PC-9 (cell line): ENCODE measurements around the gene ARL11. TPM values are rescaled to one million over a fixed set of nuclear protein-coding genes. Genes with fewer than 3 reads are reported as not detected.
"Not testable (repeated sequence)": the region's sequence is repeated elsewhere in the genome, so short reads cannot be mapped to it uniquely, and the experiment has no call there.

Experiments
- BruUV-seq: library from RNA; stranded (reverse); fragments of 400-500 nt; replicated peaks from 2 replicates; lab custom pipeline; 2021; lab: Mats Ljungman, UMichigan
- CTCF ChIA-PET: fragments of 300-600 bp; sonication (Branson Sonifier 250); formaldehyde crosslinking; loops from one replicate; lab custom pipeline; 2022; ENCODE audit warnings: antibody characterized with exemption; lab: Charles Lee
- POLR2A ChIA-PET: fragments of 300-600 bp; sonication (Branson Sonifier 250); formaldehyde crosslinking; loops from one replicate; lab custom pipeline; 2022; ENCODE audit warnings: antibody characterized with exemption; ENCODE audit not compliant: unreplicated experiment; lab: Charles Lee
- DNase-seq, 2 experiments: peaks; one replicate each; pipeline versions ENCODE4 v3.0.0 to v3.0.0-alpha.2; 2015 to 2022; ENCODE audit warnings: mixed read lengths in 1 of 2
- H2AFZ ChIP-seq: fragments of 200-600 bp; sonication (generic); 2 replicates; pipeline ENCODE4 v1.8.1; 2017; ENCODE audit warnings: antibody characterized with exemption
- H3F3A ChIP-seq: fragments of 200-600 bp; sonication (generic); 2 replicates; pipeline ENCODE4 v1.8.1; 2017; ENCODE audit warnings: antibody characterized with exemption, mild to moderate bottlenecking, low read depth; ENCODE audit not compliant: insufficient read depth
- H3K27ac ChIP-seq: fragments of 200-600 bp; sonication (generic); 2 replicates; pipeline ENCODE4 v1.6.1; 2016; ENCODE audit warnings: mixed run types
- H3K27me3 ChIP-seq: fragments of 200-600 bp; sonication (generic); 2 replicates; pipeline ENCODE4 v1.6.1; 2016; ENCODE audit warnings: low read depth, mixed run types; ENCODE audit not compliant: insufficient read depth
- H3K36me3 ChIP-seq: fragments of 200-600 bp; sonication (generic); 2 replicates; pipeline ENCODE4 v1.6.1; 2016; ENCODE audit warnings: low read depth, mixed run types
- H3K4me1 ChIP-seq: fragments of 200-600 bp; sonication (generic); replicated peaks from 2 replicates; pipeline ENCODE4 v1.6.1; 2016; ENCODE audit warnings: mixed run types; ENCODE audit not compliant: insufficient read depth
- H3K4me2 ChIP-seq: fragments of 200-600 bp; sonication (generic); 2 replicates; pipeline ENCODE4 v1.6.1; 2017; ENCODE audit warnings: mixed run types
- H3K4me3 ChIP-seq: fragments of 200-600 bp; sonication (generic); 2 replicates; pipeline ENCODE4 v1.6.1; 2016; ENCODE audit warnings: mixed run types
- H3K79me2 ChIP-seq: fragments of 200-600 bp; sonication (generic); 2 replicates; pipeline ENCODE4 v1.6.1; 2017; ENCODE audit warnings: low read depth, mixed run types
- H3K9me2 ChIP-seq: fragments of 200-600 bp; sonication (generic); 2 replicates; pipeline ENCODE4 v1.8.1; 2017; ENCODE audit warnings: mild to moderate bottlenecking; ENCODE audit not compliant: insufficient read depth
- H3K9me3 ChIP-seq: fragments of 200-600 bp; sonication (generic); 2 replicates; pipeline ENCODE4 v1.8.1; 2016; ENCODE audit warnings: low read depth; ENCODE audit not compliant: insufficient read depth
- H4K20me1 ChIP-seq: fragments of 200-600 bp; sonication (generic); 2 replicates; pipeline ENCODE4 v1.8.1; 2017; ENCODE audit not compliant: insufficient read depth
- CTCF ChIP-seq: fragments of 200-600 bp; sonication (generic); conservative IDR thresholded peaks from 2 replicates; pipeline ENCODE4 v1.6.1; 2017; ENCODE audit warnings: mixed run types, antibody characterized with exemption, mild to moderate bottlenecking, moderate library complexity
- EZH2 ChIP-seq: fragments of 200-600 bp; sonication (generic); IDR thresholded peaks from 2 replicates; pipeline ENCODE4 v1.8.0; 2017; ENCODE audit warnings: antibody characterized with exemption, low read depth
- intact Hi-C: fragments of 100-400 bp; cut with micrococcal nuclease; formaldehyde crosslinking; loops from one replicate; pipeline ENCODE4 v1.10.0; 2022; ENCODE audit not compliant: unreplicated experiment
- total RNA-seq: library from RNA; stranded (reverse); gene quantifications from 2 replicates; pipeline ENCODE4 v1.2.3, GENCODE V29; 2021

ARL11 gene
- total RNA-seq, 1 experiment from 2014 or later: 3.7 TPM

- H4K20me1 ChIP-seq: no peaks in the 10 kb centered on the region
- H2AFZ ChIP-seq: no peak overlapping the region
- no peaks in the 10 kb centered on the region for H3K27me3 ChIP-seq
- 0 out of 2 replicates have a peak, but pooled peaks cover 3% of the 10 kb centered on the region for H3K79me2 ChIP-seq
- H3K4me1 ChIP-seq: peaks cover 33% of the 10 kb centered on the region
- H3K4me3 ChIP-seq: no peak overlapping the region
- ChIA-PET CTCF (no interaction called here), POLR2A (interaction anchor here (0.7 kb wide), 1 partner anchor 142 kb away, joined by 7 read pairs; no protein-coding TSS in a partner anchor)
- peaks cover 34% of the 10 kb centered on the region for H3F3A ChIP-seq
- intact Hi-C loops: no loop called here
- no peaks in the 10 kb centered on the region for H3K36me3 ChIP-seq
- H3K9me3 ChIP-seq: no peaks in the 10 kb centered on the region
- peak overlapping the region; percentile 84 for H3K4me2 ChIP-seq
- no peaks in the 10 kb centered on the region for H3K9me2 ChIP-seq
- BruUV-seq: no TSS peak
- TF ChIP-seq EZH2 (no peak), CTCF (no peak)
- DNase-seq: peak in 1 of 2 experiments; percentile 58
- H3K27ac ChIP-seq: peak overlapping the region; percentile 36; the same call in 1 of the 2 replicates
These were observed 40.9 kb upstream of the ARL11 start for GRCh38 chr13:49587311-49587847.

- POLR2A ChIA-PET, H3K4me3 ChIP-seq, BruUV-seq, H3K9me2 ChIP-seq, CTCF ChIA-PET, H3K36me3 ChIP-seq, H2AFZ ChIP-seq, intact Hi-C loops, H3K27ac ChIP-seq, DNase-seq, H3K9me3 ChIP-seq, H3K4me2 ChIP-seq, H4K20me1 ChIP-seq, H3K27me3 ChIP-seq, H3K79me2 ChIP-seq: not testable (repeated sequence)
- peaks cover 31% of the 10 kb centered on the region for H3F3A ChIP-seq
- H3K4me1 ChIP-seq: peaks cover 25% of the 10 kb centered on the region
These were observed 37.6 kb upstream of the ARL11 start for GRCh38 chr13:49590714-49591113.

GRCh38 chr13:49593876-49594275 lies 34.4 kb upstream of the ARL11 start:
- H2AFZ ChIP-seq, POLR2A ChIA-PET, H4K20me1 ChIP-seq, H3K9me2 ChIP-seq, H3K9me3 ChIP-seq, H3K27ac ChIP-seq, intact Hi-C loops, DNase-seq, BruUV-seq, H3K36me3 ChIP-seq, H3K4me1 ChIP-seq, H3K4me2 ChIP-seq, H3K79me2 ChIP-seq, H3K27me3 ChIP-seq, H3K4me3 ChIP-seq, H3F3A ChIP-seq, CTCF ChIA-PET: not testable (repeated sequence)

GRCh38 chr13:49594576-49594975 lies 33.7 kb upstream of the ARL11 start:
- Histone ChIP-seq H2AFZ (no peak overlapping the region), H3K9me2 (no peaks in the 10 kb centered on the region), H3K27ac (no peak overlapping the region), H4K20me1 (no peaks in the 10 kb centered on the region), H3K4me3 (no peak overlapping the region), H3K79me2 (no peaks in the 10 kb centered on the region), H3K9me3 (no peaks in the 10 kb centered on the region), H3F3A (no peaks in the 10 kb centered on the region), H3K4me1 (no peaks in the 10 kb centered on the region), H3K36me3 (no peaks in the 10 kb centered on the region), H3K4me2 (no peak overlapping the region), H3K27me3 (no peaks in the 10 kb centered on the region)
- POLR2A ChIA-PET: no interaction called here
- TF ChIP-seq CTCF (no peak), EZH2 (no peak)
- intact Hi-C loops: no loop called here
- DNase-seq: no peak
- CTCF ChIA-PET: no interaction called here
- no TSS peak for BruUV-seq
